HFFc6 (cell line): ENCODE results near the gene ADGRF3. TPM values are rescaled to one million over a fixed set of nuclear protein-coding genes. Genes with fewer than 3 reads are reported as not detected.

Experiments used
- DNase-seq: peaks from one replicate; pipeline ENCODE4 v3.0.0-alpha.2; 2018
- H3K27ac Mint-ChIP-seq: 2 replicates; pipeline ENCODE4 v1.8.0; 2020; ENCODE audit warnings: mild to moderate bottlenecking, mixed read lengths
- H3K27me3 Mint-ChIP-seq: 2 replicates; pipeline ENCODE4 v1.8.0; 2021; ENCODE audit warnings: mild to moderate bottlenecking, moderate library complexity, mixed read lengths; ENCODE audit not compliant: insufficient read depth
- H3K36me3 Mint-ChIP-seq: 2 replicates; pipeline ENCODE4 v1.8.0; 2021; ENCODE audit warnings: low read depth, mixed read lengths
- H3K4me1 Mint-ChIP-seq: 2 replicates; pipeline ENCODE4 v1.8.0; 2020; ENCODE audit warnings: low read depth, mixed read lengths
- H3K4me3 Mint-ChIP-seq: 2 replicates; pipeline ENCODE4 v1.8.0; 2020; ENCODE audit warnings: mild to moderate bottlenecking, moderate library complexity, mixed read lengths
- H3K9me3 Mint-ChIP-seq: 2 replicates; pipeline ENCODE4 v1.8.0; 2020; ENCODE audit warnings: mild to moderate bottlenecking, mixed read lengths
- total RNA-seq, 6 experiments: library from RNA; stranded (reverse); fragmentation: NEBNext Ultra II Directional; extraction: Animal tissue kit (Norgen Biotek cat#: 25700); gene quantifications; 2 replicates in 1 of 6; 3 replicates in 5 of 6; pipeline ENCODE4 v1.2.3, GENCODE V29; 2021
- TF ChIP-seq, protein P1 (sequence below): fragments of 200-600 bp; sonication (generic); IDR thresholded peaks from 2 replicates; pipeline ENCODE4 v1.5.0; 2021; ENCODE audit warnings: antibody characterized with exemption, mild to moderate bottlenecking

Gene ADGRF3
- total RNA-seq, 6 experiments from 2014 or later = 0.07 to 0.56 (median 0.19) TPM

DNA sequence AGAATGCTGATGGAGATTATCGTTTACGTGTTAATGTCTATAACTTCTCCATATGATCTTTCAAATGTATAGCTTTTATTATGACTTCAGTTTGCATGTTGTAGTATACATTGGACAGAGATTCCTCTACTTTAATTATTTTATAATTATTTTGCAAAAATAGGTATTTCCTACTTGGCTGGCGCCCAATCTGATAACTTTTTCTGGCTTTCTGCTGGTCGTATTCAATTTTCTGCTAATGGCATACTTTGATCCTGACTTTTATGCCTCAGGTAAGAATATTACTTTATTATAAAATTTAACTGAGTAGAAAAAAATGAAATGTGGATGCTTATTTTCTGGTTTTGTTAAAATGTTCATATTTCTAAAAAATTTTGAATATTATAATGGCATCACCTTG is 18.1 kb upstream of the ADGRF3 start:
- no peak overlapping the region for H3K4me3 Mint-ChIP-seq
- H3K27ac Mint-ChIP-seq = no peak overlapping the region
- peaks cover 12% of the 10 kb centered on the region; the same call in 1 of the 2 replicates for H3K36me3 Mint-ChIP-seq
- no peak for DNase-seq
- no peaks in the 10 kb centered on the region for H3K27me3 Mint-ChIP-seq
- TF ChIP-seq, protein P1, sequence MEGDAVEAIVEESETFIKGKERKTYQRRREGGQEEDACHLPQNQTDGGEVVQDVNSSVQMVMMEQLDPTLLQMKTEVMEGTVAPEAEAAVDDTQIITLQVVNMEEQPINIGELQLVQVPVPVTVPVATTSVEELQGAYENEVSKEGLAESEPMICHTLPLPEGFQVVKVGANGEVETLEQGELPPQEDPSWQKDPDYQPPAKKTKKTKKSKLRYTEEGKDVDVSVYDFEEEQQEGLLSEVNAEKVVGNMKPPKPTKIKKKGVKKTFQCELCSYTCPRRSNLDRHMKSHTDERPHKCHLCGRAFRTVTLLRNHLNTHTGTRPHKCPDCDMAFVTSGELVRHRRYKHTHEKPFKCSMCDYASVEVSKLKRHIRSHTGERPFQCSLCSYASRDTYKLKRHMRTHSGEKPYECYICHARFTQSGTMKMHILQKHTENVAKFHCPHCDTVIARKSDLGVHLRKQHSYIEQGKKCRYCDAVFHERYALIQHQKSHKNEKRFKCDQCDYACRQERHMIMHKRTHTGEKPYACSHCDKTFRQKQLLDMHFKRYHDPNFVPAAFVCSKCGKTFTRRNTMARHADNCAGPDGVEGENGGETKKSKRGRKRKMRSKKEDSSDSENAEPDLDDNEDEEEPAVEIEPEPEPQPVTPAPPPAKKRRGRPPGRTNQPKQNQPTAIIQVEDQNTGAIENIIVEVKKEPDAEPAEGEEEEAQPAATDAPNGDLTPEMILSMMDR = no peak
- peaks cover 18% of the 10 kb centered on the region for H3K4me1 Mint-ChIP-seq
- H3K9me3 Mint-ChIP-seq = no peaks in the 10 kb centered on the region

DNA sequence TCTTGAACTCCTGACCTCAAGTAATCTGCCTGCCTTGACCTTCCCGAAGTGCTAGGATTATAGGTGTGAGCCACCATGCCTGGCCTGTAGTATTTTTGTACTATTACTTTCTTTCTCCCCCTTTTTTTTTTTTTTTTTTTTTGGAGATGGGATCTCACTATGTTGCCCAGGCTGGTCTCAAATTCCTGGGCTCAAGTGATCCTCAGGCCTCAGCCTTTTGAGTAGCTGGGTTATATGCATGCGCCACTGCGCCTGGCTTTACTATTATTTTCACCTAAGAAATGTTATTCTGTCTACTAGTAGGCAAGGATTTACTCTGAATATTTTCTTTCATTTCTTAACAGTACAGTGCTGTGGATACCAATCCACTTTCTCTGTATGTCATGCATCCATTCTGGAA is 17.4 kb upstream of the ADGRF3 start:
- Mint-ChIP-seq H3K4me3 (no peak overlapping the region), H3K36me3 (peaks cover 9% of the 10 kb centered on the region; the same call in 1 of the 2 replicates), H3K27ac (no peak overlapping the region), H3K9me3 (no peaks in the 10 kb centered on the region), H3K4me1 (peaks cover 25% of the 10 kb centered on the region), H3K27me3 (no peaks in the 10 kb centered on the region)
- DNase-seq = no peak
- TF ChIP-seq, protein P1 = no peak

DNA sequence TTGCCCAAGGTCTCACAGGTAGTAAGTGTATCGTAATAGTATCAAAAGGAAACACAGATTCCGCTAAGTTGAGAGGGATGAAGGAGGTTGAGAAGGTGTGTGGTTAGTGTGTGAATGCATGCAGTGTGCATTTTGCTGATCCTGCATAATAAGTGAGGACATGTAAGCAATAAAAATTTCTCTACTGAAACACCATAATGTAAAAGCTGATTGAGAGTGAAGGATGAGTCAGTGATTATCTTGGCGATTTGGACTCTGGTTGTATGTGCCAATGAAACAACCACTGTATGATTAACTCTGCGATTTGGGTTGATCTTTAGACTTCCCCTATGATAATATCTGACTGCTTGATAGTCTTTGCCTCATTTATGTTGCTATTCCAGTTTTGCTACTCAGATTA is 16.7 kb upstream of the ADGRF3 start:
- Mint-ChIP-seq H3K4me1 (peaks cover 27% of the 10 kb centered on the region), H3K9me3 (no peaks in the 10 kb centered on the region), H3K4me3 (no peak overlapping the region)

DNA sequence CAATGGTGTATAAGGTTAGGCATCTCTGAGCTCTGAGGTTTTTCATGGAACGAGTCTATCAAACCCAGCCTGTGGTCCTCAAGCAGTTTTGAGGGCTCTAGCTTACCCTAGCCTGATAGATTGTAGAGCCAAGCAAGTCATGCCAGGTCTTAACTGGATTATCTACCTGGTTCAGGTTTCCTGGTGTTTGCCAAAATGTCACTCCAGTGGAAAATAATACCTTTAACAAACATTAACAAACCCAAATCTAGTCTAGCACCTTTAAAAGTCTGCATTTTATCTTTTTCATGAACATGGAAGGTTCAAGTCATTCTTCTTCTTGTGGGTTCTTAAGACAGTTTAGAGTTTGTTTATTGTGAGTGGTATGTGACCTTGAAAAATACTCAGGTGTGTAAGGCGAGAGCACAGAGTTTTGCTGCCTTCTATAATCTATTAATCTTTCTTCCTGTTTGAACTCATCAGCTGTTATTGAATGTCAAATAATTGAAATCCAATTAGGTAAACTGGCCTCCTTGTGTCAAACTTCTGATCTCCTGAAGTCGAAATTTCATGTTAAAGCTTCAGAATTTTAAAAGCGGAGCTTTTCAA is 13.4 kb upstream of the ADGRF3 start:
- TF ChIP-seq, protein P1 = no peak
- H3K27ac Mint-ChIP-seq = no peak overlapping the region

More for the DNA sequence above, 16.7 kb upstream of the ADGRF3 start:
- Mint-ChIP-seq H3K27ac (no peak overlapping the region), H3K36me3 (peaks cover 9% of the 10 kb centered on the region; the same call in 1 of the 2 replicates), H3K27me3 (no peaks in the 10 kb centered on the region)
- TF ChIP-seq, protein P1 = no peak
- DNase-seq = peak; percentile 52

DNA sequence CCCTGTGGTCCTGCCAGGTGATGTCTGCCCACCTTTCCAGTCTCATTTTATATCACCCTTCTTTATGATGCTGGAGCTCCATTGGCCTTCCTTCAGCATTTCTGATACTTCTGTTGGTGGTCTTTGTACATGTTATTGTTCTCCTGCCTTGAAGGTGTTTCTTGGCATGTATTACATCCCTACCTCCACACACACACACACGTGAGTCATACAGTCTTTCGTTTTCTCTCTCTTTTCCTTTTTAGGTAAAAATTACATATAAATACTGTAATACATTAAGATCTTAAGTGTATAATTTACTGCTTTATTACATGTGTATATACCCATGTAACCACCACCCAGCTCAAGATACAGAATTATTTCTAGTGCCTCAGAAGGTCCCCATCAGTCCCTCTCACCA is 10.2 kb upstream of the ADGRF3 start:
- no peaks in the 10 kb centered on the region; the same call in 1 of the 2 replicates for H3K27me3 Mint-ChIP-seq
- H3K4me3 Mint-ChIP-seq = no peak overlapping the region
- TF ChIP-seq, protein P1 = no peak
- no peak for DNase-seq
- no peaks in the 10 kb centered on the region; the same call in 1 of the 2 replicates for H3K36me3 Mint-ChIP-seq
- peaks cover 65% of the 10 kb centered on the region for H3K4me1 Mint-ChIP-seq
- H3K9me3 Mint-ChIP-seq = no peaks in the 10 kb centered on the region
- H3K27ac Mint-ChIP-seq = no peak overlapping the region

More for the DNA sequence above, 13.4 kb upstream of the ADGRF3 start:
- H3K4me3 Mint-ChIP-seq = no peak overlapping the region
- DNase-seq = no peak
- no peaks in the 10 kb centered on the region; the same call in 1 of the 2 replicates for H3K27me3 Mint-ChIP-seq
- peaks cover 55% of the 10 kb centered on the region for H3K4me1 Mint-ChIP-seq
- no peaks in the 10 kb centered on the region for H3K9me3 Mint-ChIP-seq
- H3K36me3 Mint-ChIP-seq = no peaks in the 10 kb centered on the region
